SU-DHL-6 (cell line): ENCODE results near the gene CDH11.

Experiments used
- H2AFZ ChIP-seq: fragments of 200-600 bp; sonication (generic); 2 replicates; pipeline ENCODE4 v1.6.1; 2014; ENCODE audit warnings: low read depth, mild to moderate bottlenecking, moderate library complexity, mixed read lengths, antibody characterized with exemption, low read length; ENCODE audit not compliant: severe bottlenecking
- H3F3A ChIP-seq: fragments of 200-600 bp; shearing (Covaris generic); 2 replicates; pipeline ENCODE4 v1.6.0; 2016; ENCODE audit warnings: antibody characterized with exemption, mild to moderate bottlenecking; ENCODE audit not compliant: insufficient read depth
- H3K27ac ChIP-seq: fragments of 200-600 bp; sonication (generic); 2 replicates; pipeline ENCODE4 v1.5.1; 2016; ENCODE audit warnings: low read depth, mild to moderate bottlenecking, low read length, moderate library complexity, mixed read lengths
- H3K27me3 ChIP-seq: fragments of 200-600 bp; sonication (generic), shearing (Covaris generic); 2 replicates; pipeline ENCODE4 v1.6.0; 2014; ENCODE audit warnings: mild to moderate bottlenecking, low read length
- H3K36me3 ChIP-seq: fragments of 200-600 bp; sonication (generic); 2 replicates; pipeline ENCODE4 v1.6.1; 2014; ENCODE audit warnings: mild to moderate bottlenecking, low read length, mixed read lengths
- H3K4me2 ChIP-seq: fragments of 300-600, 200-600 bp; shearing (Covaris generic), sonication (generic); 2 replicates; pipeline ENCODE4 v1.6.0; 2014; ENCODE audit warnings: low read length, low read depth, mild to moderate bottlenecking; ENCODE audit not compliant: poor library complexity, severe bottlenecking
- H3K4me3 ChIP-seq: fragments of 200-600 bp; sonication (generic); 2 replicates; pipeline ENCODE4 v1.5.1; 2014; ENCODE audit warnings: antibody characterized with exemption, low read length, mild to moderate bottlenecking, mixed read lengths; ENCODE audit not compliant: insufficient read depth, poor library complexity, severe bottlenecking
- H3K79me2 ChIP-seq: fragments of 200-600 bp; sonication (generic); 2 replicates; pipeline ENCODE4 v1.6.1; 2014; ENCODE audit warnings: mild to moderate bottlenecking, low read length, moderate library complexity; ENCODE audit not compliant: insufficient read depth
- H3K9ac ChIP-seq: fragments of 200-600 bp; sonication (generic); 2 replicates; pipeline ENCODE4 v1.7.0; 2014; ENCODE audit warnings: mild to moderate bottlenecking, low read length
- H3K9me2 ChIP-seq: fragments of 200-600 bp; sonication (generic); replicated peaks from 2 replicates; pipeline ENCODE4 v1.6.1; 2014; ENCODE audit warnings: low read length; ENCODE audit not compliant: insufficient read depth
- H3K9me3 ChIP-seq: fragments of 200-600 bp; sonication (generic); 2 replicates; pipeline ENCODE4 v1.6.1; 2014; ENCODE audit warnings: low read length, mixed read lengths; ENCODE audit not compliant: insufficient read depth
- H4K20me1 ChIP-seq: fragments of 200-600 bp; sonication (generic); 2 replicates; pipeline ENCODE4 v1.6.1; 2014; ENCODE audit warnings: low read depth, mild to moderate bottlenecking, antibody characterized with exemption, low read length, moderate library complexity, mixed read lengths
- CTCF ChIP-seq: fragments of 200-600 bp; sonication (generic); IDR thresholded peaks from one replicate; pipeline ENCODE4 v1.5.1; 2017; ENCODE audit warnings: antibody characterized with exemption, mild to moderate bottlenecking, low read length, moderate library complexity; ENCODE audit not compliant: insufficient read depth, poor library complexity, severe bottlenecking
- EZH2phosphoT487 ChIP-seq: fragments of 200-600 bp; sonication (generic), shearing (Covaris generic); conservative IDR thresholded peaks from 2 replicates; pipeline ENCODE4 v1.6.1; 2018; ENCODE audit warnings: mild to moderate bottlenecking, antibody characterized with exemption, low read length, moderate library complexity, mixed read lengths

CDH11 gene

DNA sequence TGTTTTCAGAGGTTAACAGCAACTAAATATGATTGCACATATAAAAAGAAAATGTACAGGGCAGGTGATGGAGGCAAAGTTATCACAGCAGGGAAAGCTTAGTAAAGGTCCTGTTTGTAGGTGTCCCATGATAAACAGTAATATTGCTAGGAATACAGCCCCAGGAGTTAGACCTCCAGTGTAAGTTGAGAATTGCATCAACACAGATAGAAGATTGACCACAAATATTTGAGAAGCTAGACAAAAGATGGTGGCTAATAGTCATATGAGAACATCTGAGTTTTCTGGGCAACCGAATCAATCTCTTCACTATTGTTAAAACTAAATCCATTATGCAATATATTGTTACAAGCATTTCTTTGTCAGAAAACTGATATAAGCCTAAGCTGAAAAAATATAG, 152.6 kb downstream of the CDH11 start:
- Histone ChIP-seq H3K27me3 (no peaks in the 10 kb centered on the region), H3K79me2 (no peaks in the 10 kb centered on the region), H3K9me3 (no peaks in the 10 kb centered on the region), H3K9me2 (no peaks in the 10 kb centered on the region), H3F3A (no peaks in the 10 kb centered on the region), H3K4me2 (no peak overlapping the region), H3K9ac (no peak overlapping the region), H4K20me1 (no peaks in the 10 kb centered on the region), H3K36me3 (no peaks in the 10 kb centered on the region), H2AFZ (no peak overlapping the region), H3K27ac (no peak overlapping the region), H3K4me3 (no peak overlapping the region)
- TF ChIP-seq EZH2phosphoT487 (no peak), CTCF (no peak)

DNA sequence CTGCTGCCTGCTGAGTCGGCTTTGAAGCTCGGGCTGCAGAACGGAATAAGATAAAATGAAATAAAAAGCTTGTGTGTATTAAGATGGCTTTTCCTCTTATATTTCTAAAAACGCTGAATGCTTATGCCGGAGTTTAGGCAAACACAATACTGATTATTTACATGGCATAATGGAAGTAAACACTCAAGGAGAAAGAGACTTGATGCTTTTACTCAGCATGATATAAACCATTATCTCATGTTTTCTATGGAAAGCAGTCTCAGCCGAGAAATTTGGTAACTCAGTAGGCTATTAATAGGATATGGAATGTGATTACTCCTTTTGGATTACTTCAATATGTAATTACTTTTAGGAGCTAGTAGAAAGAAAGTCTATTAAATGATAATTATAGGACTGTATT, 153.3 kb downstream of the CDH11 start:
- Histone ChIP-seq H3K36me3 (no peaks in the 10 kb centered on the region), H3K9me3 (no peaks in the 10 kb centered on the region), H3K4me3 (no peak overlapping the region), H3K27me3 (no peaks in the 10 kb centered on the region), H4K20me1 (no peaks in the 10 kb centered on the region), H3K9ac (no peak overlapping the region), H2AFZ (no peak overlapping the region), H3F3A (no peaks in the 10 kb centered on the region), H3K27ac (no peak overlapping the region), H3K79me2 (no peaks in the 10 kb centered on the region), H3K9me2 (no peaks in the 10 kb centered on the region), H3K4me2 (no peak overlapping the region)
- TF ChIP-seq EZH2phosphoT487 (no peak), CTCF (no peak)

DNA sequence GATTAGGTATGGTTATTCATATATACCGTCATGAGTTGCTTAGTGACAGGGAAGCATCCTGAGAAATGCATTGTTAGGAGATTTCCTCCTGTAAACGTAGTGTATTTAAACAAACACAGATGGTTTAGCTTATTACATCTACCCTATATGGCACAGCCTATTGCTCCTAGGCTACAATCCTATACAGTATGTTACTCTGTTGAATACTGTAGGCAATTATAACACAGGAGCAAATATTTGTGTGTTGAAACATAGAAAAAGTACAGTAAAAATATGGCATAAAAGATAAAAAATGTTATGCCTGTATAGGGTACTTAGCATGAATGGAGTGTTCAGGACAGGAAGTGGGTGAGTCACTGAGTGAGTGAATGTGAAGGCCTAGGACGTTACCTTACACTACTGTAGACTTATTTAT, 157.7 kb downstream of the CDH11 start:
- Histone ChIP-seq H3K27ac (no peak overlapping the region), H3K36me3 (no peaks in the 10 kb centered on the region), H3K27me3 (no peaks in the 10 kb centered on the region), H3K79me2 (no peaks in the 10 kb centered on the region), H3F3A (no peaks in the 10 kb centered on the region), H3K4me2 (no peak overlapping the region), H4K20me1 (no peaks in the 10 kb centered on the region), H2AFZ (no peak overlapping the region), H3K9me2 (no peaks in the 10 kb centered on the region), H3K4me3 (no peak overlapping the region), H3K9ac (no peak overlapping the region), H3K9me3 (no peaks in the 10 kb centered on the region)
- TF ChIP-seq EZH2phosphoT487 = no peak
- no peak for TF ChIP-seq CTCF

DNA sequence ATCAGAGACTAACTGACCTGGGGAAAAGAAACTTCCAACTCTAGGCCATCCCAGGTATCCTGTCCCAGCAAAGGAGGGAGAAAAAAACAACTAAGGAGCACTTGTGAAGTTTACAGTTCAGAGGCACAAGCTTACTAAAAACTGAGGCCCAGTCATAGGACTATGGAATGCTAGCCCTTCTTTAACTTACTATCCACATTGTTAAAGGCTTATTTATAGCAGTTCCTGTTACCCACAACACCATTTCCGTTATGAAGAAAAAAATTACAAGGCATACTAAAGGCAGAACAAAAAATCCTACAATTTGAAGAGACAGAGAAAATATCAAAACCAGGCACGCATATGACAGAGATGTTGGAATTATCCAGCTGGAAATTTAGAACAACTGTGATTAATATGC, 159.1 kb downstream of the CDH11 start:
- no peaks in the 10 kb centered on the region for H3K9me3 ChIP-seq
- H3K4me2 ChIP-seq = no peak overlapping the region
- H3K9me2 ChIP-seq = no peaks in the 10 kb centered on the region
- H3F3A ChIP-seq = no peaks in the 10 kb centered on the region
- H3K4me3 ChIP-seq = no peak overlapping the region
- H2AFZ ChIP-seq = no peak overlapping the region
- no peaks in the 10 kb centered on the region for H3K27me3 ChIP-seq
- TF ChIP-seq EZH2phosphoT487 (no peak), CTCF (no peak)
- no peaks in the 10 kb centered on the region for H3K36me3 ChIP-seq
- H3K27ac ChIP-seq = no peak overlapping the region
- H3K9ac ChIP-seq = no peak overlapping the region
- H3K79me2 ChIP-seq = no peaks in the 10 kb centered on the region
- no peaks in the 10 kb centered on the region for H4K20me1 ChIP-seq
